HPDE6-E6E7 (cell line): ENCODE data around the gene MBL2.

Experiments
- DNase-seq: peaks from one replicate; pipeline ENCODE4 v3.0.0; 2011; ENCODE audit warnings: missing footprints; ENCODE audit errors: extremely low spot score

Gene MBL2

GRCh38 chr10:52771534-52772445 lies 794 bp downstream of the MBL2 start:
- no peak for DNase-seq

DNA sequence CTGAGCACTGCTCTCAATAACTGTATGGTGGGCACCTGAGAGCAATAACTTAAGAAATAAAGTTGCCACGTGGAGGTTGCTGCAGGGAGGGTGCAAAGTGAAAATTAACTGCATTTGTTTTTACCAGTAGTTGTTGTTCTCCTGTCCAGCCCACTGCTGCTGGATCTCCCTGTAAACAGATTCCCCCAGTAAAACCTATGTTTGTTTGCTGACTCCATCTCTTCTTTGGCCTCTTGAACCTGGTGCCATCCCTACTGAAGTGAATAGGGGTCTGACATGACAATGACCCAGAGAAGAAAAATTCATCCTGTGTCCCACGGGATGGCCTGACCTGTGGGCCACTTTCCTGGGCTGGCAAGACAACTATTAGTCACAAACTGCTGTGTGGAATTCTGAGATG lies 1.7 kb downstream of the MBL2 start:
- DNase-seq: no peak

DNA sequence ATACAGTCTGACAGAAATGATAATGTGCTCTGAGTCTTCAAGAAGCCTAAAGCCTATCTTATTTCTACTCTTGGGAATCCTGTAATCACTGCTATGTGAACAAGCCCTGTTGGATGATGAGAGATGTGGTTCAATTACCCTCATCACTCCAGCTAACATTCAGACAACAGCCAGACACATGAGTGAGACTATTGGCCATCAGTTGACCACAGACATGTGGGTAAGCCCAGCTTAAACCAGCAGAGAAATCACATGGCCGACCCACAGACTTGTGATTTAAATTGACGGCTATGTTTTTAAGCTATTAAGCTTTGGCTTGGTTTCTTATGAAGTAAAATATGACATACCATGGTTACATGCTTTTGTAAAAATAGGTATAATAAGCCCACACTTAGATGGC lies 2.6 kb downstream of the MBL2 start:
- no peak for DNase-seq

GRCh38 chr10:52768001-52768532 lies 4.5 kb downstream of the MBL2 start:
- no peak for DNase-seq

GRCh38 chr10:52762088-52762487 lies 10.5 kb downstream of the MBL2 start:
- no peak for DNase-seq

DNA sequence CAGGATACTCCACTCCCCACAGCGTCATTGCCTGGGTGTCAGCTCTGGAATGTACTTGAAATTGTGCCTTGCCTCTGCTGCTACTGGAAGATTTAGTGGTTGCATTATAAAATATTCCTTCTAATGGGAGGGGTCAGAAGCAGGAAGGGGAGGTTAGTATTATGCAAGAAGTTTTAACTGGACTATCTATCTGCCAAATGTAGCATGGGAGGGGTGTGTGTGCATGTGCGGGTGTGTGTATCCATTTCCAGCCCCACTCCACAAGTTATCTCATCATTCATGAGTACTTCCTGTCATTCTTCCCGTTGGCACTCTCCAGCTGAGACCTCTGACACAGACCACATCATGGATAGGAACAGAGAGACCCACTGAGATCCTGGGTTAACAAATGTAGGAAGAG lies 13.4 kb downstream of the MBL2 start:
- DNase-seq: no peak

- DNase-seq: no peak
Observed at GRCh38 chr10:52758406-52758805, 14.2 kb downstream of the MBL2 start.

GRCh38 chr10:52757773-52758172 lies 14.8 kb downstream of the MBL2 start:
- no peak for DNase-seq

GRCh38 chr10:52756966-52757365 lies 15.6 kb downstream of the MBL2 start:
- no peak for DNase-seq

- no peak for DNase-seq
Observed at GRCh38 chr10:52756295-52756694, 16.3 kb downstream of the MBL2 start.

- DNase-seq: no peak
Observed at GRCh38 chr10:52755297-52756062, 17.1 kb downstream of the MBL2 start.

GRCh38 chr10:52752801-52753445 lies 19.7 kb downstream of the MBL2 start:
- no peak for DNase-seq

DNA sequence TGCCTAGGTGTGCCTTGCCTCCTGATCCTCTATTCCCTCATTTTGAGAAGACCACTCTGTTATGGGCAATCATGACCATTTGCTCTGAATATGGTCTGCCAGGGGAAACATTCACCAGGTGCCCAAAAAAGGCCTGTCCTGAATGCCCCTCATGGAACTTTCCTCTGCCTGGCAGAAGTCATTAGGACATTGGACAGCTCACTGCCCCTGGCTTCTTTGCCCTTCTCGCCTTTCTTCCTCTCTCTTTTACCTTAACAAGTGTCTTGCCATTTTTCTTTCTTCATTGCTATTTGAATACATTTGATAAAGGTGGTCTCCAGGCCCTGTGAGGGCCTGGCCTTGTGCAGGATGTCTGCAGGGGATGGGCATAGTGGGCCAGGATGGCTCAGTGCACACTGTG lies 20.3 kb downstream of the MBL2 start:
- no peak for DNase-seq

DNA sequence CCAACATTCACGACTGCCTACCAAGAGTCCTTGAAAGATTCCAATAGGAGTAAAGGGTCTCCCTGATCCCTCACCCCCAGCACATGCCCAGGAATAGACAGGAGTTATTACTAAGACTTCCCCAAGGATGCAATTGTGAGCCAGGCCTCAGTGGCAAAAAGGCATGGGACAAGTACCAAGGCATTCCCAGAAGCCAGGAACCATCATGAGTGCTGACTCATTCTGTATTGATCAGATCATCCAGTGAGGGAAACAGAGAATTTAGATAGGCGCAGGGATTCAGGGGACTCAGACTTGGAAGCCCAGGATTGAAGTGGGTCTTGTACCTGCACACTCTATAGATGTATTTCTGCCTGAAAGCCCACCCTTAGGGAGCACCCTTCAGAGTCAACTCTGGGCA lies 21.2 kb downstream of the MBL2 start:
- DNase-seq: no peak

DNA sequence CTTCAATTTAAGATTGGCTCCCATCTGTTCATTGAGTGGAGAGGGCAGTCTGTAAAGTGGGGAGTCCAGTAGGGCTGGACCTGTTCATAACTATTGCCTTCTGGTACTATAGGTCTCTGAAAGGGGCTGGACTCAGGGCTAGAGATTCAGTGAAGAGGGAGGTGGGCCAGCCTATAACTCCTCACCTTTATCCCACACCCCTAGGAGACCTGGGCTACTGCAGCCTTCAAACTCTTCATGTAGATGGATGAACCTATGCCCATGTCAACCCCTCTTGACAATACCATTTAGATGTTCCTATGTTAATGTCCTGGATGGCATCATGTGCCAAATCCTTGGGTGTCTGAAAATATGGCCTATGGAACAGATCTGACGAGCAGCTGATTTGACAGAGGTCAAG lies 22.0 kb downstream of the MBL2 start:
- DNase-seq: no peak

GRCh38 chr10:52747694-52748093 lies 24.9 kb downstream of the MBL2 start:
- DNase-seq: no peak

- DNase-seq: no peak
Observed at GRCh38 chr10:52746169-52746568, 26.4 kb downstream of the MBL2 start.

DNA sequence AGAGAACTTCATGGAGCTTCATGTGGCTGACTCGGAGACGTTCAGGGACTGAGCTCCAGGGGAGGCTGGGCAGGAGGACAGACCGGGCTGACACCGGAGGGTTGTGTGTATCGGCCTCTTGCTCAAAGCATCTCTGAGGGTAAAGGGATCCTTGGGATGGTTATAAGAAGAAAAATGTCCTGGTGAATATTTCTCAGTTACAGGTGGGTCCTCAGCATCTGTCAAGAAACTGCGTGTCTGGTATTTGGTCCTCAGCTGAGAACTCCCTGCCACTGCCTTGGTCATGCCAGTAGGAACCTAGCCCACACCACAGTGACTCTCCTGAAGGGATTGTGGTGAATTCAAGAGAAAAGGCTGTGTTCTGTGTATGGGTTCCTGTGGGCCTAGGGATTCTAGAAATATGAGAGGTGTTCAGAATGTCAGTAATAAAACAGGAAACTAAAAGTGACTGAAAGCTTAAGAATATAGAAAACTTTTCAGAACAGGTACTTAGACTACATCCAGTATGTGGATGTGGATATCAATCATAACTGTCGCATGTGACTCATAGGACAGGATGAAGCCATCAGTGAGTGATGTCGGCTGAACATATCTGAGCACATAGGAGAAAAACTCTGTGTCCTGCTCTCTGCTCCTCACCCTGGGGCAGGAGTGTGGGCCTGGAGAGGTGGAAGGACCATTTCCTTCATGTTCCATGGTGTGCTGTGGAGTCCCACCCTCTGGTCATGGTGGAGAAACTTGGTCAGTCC lies 28.4 kb downstream of the MBL2 start:
- no peak for DNase-seq

- DNase-seq: no peak
Observed at GRCh38 chr10:52742731-52743130, 29.9 kb downstream of the MBL2 start.

DNA sequence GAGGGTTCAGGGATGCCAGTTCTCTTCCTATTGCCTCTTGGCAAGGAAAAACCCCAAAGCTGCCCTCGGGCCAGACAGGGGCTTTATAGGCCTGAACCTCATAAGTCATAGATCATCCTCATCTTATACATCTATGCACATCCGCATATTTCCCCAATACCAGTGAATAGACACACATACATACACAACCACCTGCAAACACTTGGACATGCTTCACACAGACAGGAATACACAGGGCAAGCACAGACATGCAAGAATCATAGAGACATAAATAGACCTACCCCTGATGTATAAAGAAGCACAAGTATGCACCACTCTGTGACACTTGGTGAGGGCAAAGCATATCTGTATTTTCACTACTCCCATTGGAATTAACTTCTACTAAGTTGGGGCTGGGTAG lies 30.7 kb downstream of the MBL2 start:
- DNase-seq: no peak

DNA sequence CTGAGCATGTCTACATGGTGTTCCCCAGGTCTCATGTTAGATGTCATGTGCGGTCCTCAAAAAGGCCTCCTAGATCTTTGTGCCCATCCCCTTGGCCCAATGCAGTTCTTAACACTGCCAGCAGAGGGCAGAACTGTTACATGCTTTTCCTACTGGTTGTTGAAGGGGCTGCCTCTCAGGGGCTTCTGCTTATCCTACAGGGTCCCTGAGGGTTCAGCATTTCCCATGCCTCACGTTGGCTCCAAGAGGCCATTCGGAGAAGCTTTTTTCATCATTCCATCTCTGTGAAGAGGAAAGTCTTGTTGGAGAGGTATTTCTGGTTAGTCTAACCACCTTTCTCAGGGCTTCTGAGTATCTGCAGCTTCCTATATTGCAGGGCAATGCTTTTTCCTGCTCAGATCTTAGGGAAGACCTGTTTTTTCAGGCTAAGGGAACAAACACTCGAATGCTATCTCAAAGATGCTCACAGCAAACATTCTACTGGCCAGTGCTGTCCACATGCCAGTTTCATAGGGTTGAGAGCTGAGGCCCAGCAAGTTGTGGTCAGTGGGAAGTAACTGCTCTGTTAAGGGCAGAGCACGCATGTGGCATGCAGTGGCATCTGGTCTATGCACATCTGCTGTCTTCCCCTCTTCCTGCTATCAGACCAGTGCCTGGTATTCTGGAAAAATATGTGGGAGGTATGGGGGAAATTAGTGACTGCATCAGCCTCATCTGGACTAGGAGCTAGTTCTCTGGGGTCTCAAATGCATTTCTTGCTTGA lies 31.5 kb downstream of the MBL2 start:
- peak; percentile 31 for DNase-seq
